ENCODE results near the gene DNASE1L1.

GRCh38 chrX:154435171-154435733 lies 26.2 kb upstream of the DNASE1L1 start:
- TF ChIP-seq, protein P1, sequence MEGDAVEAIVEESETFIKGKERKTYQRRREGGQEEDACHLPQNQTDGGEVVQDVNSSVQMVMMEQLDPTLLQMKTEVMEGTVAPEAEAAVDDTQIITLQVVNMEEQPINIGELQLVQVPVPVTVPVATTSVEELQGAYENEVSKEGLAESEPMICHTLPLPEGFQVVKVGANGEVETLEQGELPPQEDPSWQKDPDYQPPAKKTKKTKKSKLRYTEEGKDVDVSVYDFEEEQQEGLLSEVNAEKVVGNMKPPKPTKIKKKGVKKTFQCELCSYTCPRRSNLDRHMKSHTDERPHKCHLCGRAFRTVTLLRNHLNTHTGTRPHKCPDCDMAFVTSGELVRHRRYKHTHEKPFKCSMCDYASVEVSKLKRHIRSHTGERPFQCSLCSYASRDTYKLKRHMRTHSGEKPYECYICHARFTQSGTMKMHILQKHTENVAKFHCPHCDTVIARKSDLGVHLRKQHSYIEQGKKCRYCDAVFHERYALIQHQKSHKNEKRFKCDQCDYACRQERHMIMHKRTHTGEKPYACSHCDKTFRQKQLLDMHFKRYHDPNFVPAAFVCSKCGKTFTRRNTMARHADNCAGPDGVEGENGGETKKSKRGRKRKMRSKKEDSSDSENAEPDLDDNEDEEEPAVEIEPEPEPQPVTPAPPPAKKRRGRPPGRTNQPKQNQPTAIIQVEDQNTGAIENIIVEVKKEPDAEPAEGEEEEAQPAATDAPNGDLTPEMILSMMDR (IDR thresholded peaks at IDR 0.05; ENCODE audit: low read depth, low read length), result no peak
- TF ChIP-seq POLR2A (IDR thresholded peaks at IDR 0.05; ENCODE audit: extremely low read depth, insufficient read length), result no peak
